22Rv1 (cell line): ENCODE data around the gene PRDM16.

Experiments used
- H3K27ac ChIP-seq: fragments of 450-650 bp; 2 replicates; pipeline ENCODE4 v1.5.1; 2017
- CTCF ChIP-seq: fragments of 450-650 bp; IDR thresholded peaks from 2 replicates; pipeline ENCODE4 v1.5.1; 2017; ENCODE audit warnings: mild to moderate bottlenecking
- ZFX ChIP-seq: fragments of 450-650 bp; IDR thresholded peaks from 2 replicates; pipeline ENCODE4 v1.6.1; 2017; ENCODE audit warnings: antibody characterized with exemption, borderline replicate concordance

The PRDM16 gene

GRCh38 chr1:3246251-3246650 lies 177.2 kb downstream of the PRDM16 start:
- H3K27ac ChIP-seq, result no peak overlapping the region
- TF ChIP-seq ZFX, result no peak
- no peak for TF ChIP-seq CTCF

- no peak overlapping the region for H3K27ac ChIP-seq
- TF ChIP-seq ZFX, result no peak
- no peak for TF ChIP-seq CTCF
Measured at GRCh38 chr1:3247521-3248121, 178.6 kb downstream of the PRDM16 start.

- no peak overlapping the region for H3K27ac ChIP-seq
- TF ChIP-seq CTCF (no peak), ZFX (no peak)
Measured at GRCh38 chr1:3248155-3249141, 179.4 kb downstream of the PRDM16 start.

- no peak overlapping the region for H3K27ac ChIP-seq
- TF ChIP-seq ZFX (no peak), CTCF (no peak)
Measured at GRCh38 chr1:3249231-3249630, 180.2 kb downstream of the PRDM16 start.

GRCh38 chr1:3249631-3250501 lies 180.9 kb downstream of the PRDM16 start:
- no peak overlapping the region for H3K27ac ChIP-seq
- TF ChIP-seq ZFX (no peak), CTCF (no peak)

GRCh38 chr1:3250624-3251023 lies 181.6 kb downstream of the PRDM16 start:
- no peak overlapping the region for H3K27ac ChIP-seq
- TF ChIP-seq CTCF, result no peak
- TF ChIP-seq ZFX, result no peak
